Measurements from ENCODE around the gene UBASH3B. TPM values are rescaled to one million over a fixed set of nuclear protein-coding genes. Genes with fewer than 3 reads are reported as not detected.

The UBASH3B gene
- total RNA-seq, 2 experiments from 2014 or later, result 54.7 to 73.0 TPM

DNA sequence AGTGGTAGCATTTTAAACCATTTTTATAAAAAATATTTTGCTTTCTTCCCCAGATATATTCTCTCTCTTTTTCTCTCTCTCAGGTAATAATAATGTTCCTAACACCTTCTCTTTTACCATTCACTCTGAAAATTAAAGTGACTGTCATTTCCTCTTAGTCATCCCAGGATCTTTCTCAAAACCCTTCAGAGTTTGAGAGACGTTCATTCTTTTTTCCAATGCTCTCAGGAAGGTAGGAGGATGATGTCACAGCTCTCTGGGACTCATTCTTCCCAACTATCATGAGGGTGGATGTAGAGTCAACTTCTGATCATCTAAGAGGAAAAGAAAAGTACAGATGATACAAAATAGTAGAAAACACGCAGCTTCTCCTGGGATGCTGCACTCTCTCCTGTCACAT, 122.6 kb downstream of the UBASH3B start:
- no TSS peak for BruUV-seq (replicated peaks)
- TF ChIP-seq, protein P1, sequence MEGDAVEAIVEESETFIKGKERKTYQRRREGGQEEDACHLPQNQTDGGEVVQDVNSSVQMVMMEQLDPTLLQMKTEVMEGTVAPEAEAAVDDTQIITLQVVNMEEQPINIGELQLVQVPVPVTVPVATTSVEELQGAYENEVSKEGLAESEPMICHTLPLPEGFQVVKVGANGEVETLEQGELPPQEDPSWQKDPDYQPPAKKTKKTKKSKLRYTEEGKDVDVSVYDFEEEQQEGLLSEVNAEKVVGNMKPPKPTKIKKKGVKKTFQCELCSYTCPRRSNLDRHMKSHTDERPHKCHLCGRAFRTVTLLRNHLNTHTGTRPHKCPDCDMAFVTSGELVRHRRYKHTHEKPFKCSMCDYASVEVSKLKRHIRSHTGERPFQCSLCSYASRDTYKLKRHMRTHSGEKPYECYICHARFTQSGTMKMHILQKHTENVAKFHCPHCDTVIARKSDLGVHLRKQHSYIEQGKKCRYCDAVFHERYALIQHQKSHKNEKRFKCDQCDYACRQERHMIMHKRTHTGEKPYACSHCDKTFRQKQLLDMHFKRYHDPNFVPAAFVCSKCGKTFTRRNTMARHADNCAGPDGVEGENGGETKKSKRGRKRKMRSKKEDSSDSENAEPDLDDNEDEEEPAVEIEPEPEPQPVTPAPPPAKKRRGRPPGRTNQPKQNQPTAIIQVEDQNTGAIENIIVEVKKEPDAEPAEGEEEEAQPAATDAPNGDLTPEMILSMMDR (conservative IDR thresholded peaks at IDR 0.05; ENCODE audit: low read length), result no peak
- TF ChIP-seq EZH2phosphoT487 (IDR thresholded peaks at IDR 0.05; ENCODE audit: borderline replicate concordance, low read depth, low read length), result no peak
- Histone ChIP-seq H3K9me3 (ENCODE audit: low read length) (no peaks in the 10 kb centered on the region), H4K20me1 (ENCODE audit: insufficient read depth, low read length) (no peaks in the 10 kb centered on the region), H3K79me2 (ENCODE audit: insufficient read depth, low read depth, low read length) (no peaks in the 10 kb centered on the region), H3K4me3 (ENCODE audit: low read depth, low read length, poor library complexity, severe bottlenecking) (no peak overlapping the region), H3K4me1 (ENCODE audit: insufficient read depth, low read length, poor library complexity, severe bottlenecking) (peaks cover 14% of the 10 kb centered on the region), H3K4me2 (ENCODE audit: low read length) (no peak overlapping the region), H3K36me3 (ENCODE audit: insufficient read depth, low read length) (peaks cover 52% of the 10 kb centered on the region), H3K27ac (ENCODE audit: low read depth, low read length, poor library complexity, severe bottlenecking) (no peak overlapping the region), H3K9me2 (ENCODE audit: insufficient read depth, low read length) (no peaks in the 10 kb centered on the region), H2AFZ (ENCODE audit: low read length) (no peak overlapping the region)
- CTCF ChIA-PET (ENCODE audit: unreplicated experiment), result no interaction called here
- DNase-seq (ENCODE audit: low spot score), result no peak
- POLR2A ChIA-PET, result interaction anchor here (0.6 to 1.5 kb wide), 3 partner anchors 55 to 1850 kb away, joined by 3 to 4 read pairs (median 3); no protein-coding TSS in a partner anchor
- intact Hi-C loops (cut with micrococcal nuclease; ENCODE audit: unreplicated experiment), result no loop called here

GRCh38 chr11:122779047-122779629, 123.6 kb downstream of the UBASH3B start:
- intact Hi-C loops (cut with micrococcal nuclease; ENCODE audit: unreplicated experiment), result no loop called here
- no peak for DNase-seq (ENCODE audit: low spot score)
- Histone ChIP-seq H4K20me1 (ENCODE audit: insufficient read depth, low read length) (no peaks in the 10 kb centered on the region), H3K27ac (ENCODE audit: low read depth, low read length, poor library complexity, severe bottlenecking) (no peak overlapping the region), H3K79me2 (ENCODE audit: insufficient read depth, low read depth, low read length) (no peaks in the 10 kb centered on the region), H3K4me2 (ENCODE audit: low read length) (no peak overlapping the region), H3K36me3 (ENCODE audit: insufficient read depth, low read length) (peaks cover 61% of the 10 kb centered on the region), H2AFZ (ENCODE audit: low read length) (no peak overlapping the region), H3K9me3 (ENCODE audit: low read length) (no peaks in the 10 kb centered on the region), H3K4me3 (ENCODE audit: low read depth, low read length, poor library complexity, severe bottlenecking) (no peak overlapping the region), H3K4me1 (ENCODE audit: insufficient read depth, low read length, poor library complexity, severe bottlenecking) (peaks cover 12% of the 10 kb centered on the region), H3K9me2 (ENCODE audit: insufficient read depth, low read length) (no peaks in the 10 kb centered on the region)
- ChIA-PET POLR2A (interaction anchor here (0.7 kb wide), 1 partner anchor 54 kb away, joined by 3 read pairs; no protein-coding TSS in a partner anchor), CTCF (ENCODE audit: unreplicated experiment) (interaction anchor here (1.4 to 2.1 kb wide), 2 partner anchors 23 to 151 kb away, joined by 7 to 10 read pairs; no protein-coding TSS in a partner anchor)
- no peak for TF ChIP-seq EZH2phosphoT487 (IDR thresholded peaks at IDR 0.05; ENCODE audit: borderline replicate concordance, low read depth, low read length)
- TF ChIP-seq, protein P1 (conservative IDR thresholded peaks at IDR 0.05; ENCODE audit: low read length), result no peak
- no TSS peak for BruUV-seq (replicated peaks)

DNA sequence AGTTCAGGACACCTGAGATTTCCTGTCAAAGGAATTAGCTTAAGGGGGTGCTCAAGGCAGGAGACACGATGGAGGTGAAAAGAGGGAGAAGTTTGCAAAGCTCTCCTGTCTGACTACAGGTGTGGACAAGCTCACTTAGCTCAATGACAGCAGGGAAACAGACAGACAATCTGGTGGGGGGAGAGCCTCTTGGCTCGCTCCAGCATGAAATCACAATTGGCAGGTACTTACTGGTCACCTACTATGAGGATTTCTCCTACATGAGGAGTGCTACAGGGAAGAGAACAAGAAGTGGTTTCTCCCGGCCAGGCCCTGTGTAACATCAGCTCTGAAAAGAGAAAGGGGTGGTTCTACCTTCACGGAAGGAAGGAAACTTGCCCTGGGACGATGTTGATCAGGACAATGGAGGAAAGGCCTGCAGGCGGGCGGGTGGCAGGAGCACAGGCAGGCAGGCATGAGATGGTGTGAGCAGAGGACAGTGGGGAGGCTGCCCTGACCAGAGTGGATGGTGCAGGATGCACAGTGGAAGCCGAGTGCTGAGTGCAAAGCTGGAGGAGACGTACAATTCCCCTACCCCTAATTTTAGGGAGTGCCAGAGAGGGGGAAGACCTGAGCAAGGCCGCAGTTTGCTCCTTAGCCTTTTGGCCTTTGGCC, 124.9 kb downstream of the UBASH3B start:
- Histone ChIP-seq H3K36me3 (ENCODE audit: insufficient read depth, low read length) (peaks cover 61% of the 10 kb centered on the region), H3K4me3 (ENCODE audit: low read depth, low read length, poor library complexity, severe bottlenecking) (no peak overlapping the region), H3K9me3 (ENCODE audit: low read length) (no peaks in the 10 kb centered on the region), H3K9me2 (ENCODE audit: insufficient read depth, low read length) (no peaks in the 10 kb centered on the region), H3K4me2 (ENCODE audit: low read length) (no peak overlapping the region), H3K4me1 (ENCODE audit: insufficient read depth, low read length, poor library complexity, severe bottlenecking) (peaks cover 6% of the 10 kb centered on the region), H3K79me2 (ENCODE audit: insufficient read depth, low read depth, low read length) (no peaks in the 10 kb centered on the region), H2AFZ (ENCODE audit: low read length) (no peak overlapping the region), H3K27ac (ENCODE audit: low read depth, low read length, poor library complexity, severe bottlenecking) (no peak overlapping the region), H4K20me1 (ENCODE audit: insufficient read depth, low read length) (no peaks in the 10 kb centered on the region)
- BruUV-seq (replicated peaks), result no TSS peak
- ChIA-PET CTCF (ENCODE audit: unreplicated experiment) (interaction anchor here (0.9 to 2.1 kb wide), 3 partner anchors 24 to 152 kb away, joined by 3 to 10 read pairs (median 7); no protein-coding TSS in a partner anchor), POLR2A (no interaction called here)
- TF ChIP-seq, protein P1 (conservative IDR thresholded peaks at IDR 0.05; ENCODE audit: low read length), result no peak
- TF ChIP-seq EZH2phosphoT487 (IDR thresholded peaks at IDR 0.05; ENCODE audit: borderline replicate concordance, low read depth, low read length), result no peak
- DNase-seq (ENCODE audit: low spot score), result no peak
- intact Hi-C loops (cut with micrococcal nuclease; ENCODE audit: unreplicated experiment), result loop anchor here (2.0 kb wide), 1 partner anchor 200 kb away; no protein-coding TSS in a partner anchor

Measured in OCI-LY7 (cell line).